NCI-H1436 treated with DMSO at 0.1 percent for 48 hours (cell line): Measurements from ENCODE around the gene NMNAT2.
"Not testable (repeated sequence)": the region's sequence is repeated elsewhere in the genome, so short reads cannot be mapped to it uniquely, and the experiment has no call there.

Experiments used
- DNase-seq: peaks from one replicate; lab custom pipeline; 2025; lab: John Stamatoyannopoulos, UW

The NMNAT2 gene

GRCh38 chr1:183259924-183260323 is 158.3 kb downstream of the NMNAT2 start:
- no peak for DNase-seq

DNA sequence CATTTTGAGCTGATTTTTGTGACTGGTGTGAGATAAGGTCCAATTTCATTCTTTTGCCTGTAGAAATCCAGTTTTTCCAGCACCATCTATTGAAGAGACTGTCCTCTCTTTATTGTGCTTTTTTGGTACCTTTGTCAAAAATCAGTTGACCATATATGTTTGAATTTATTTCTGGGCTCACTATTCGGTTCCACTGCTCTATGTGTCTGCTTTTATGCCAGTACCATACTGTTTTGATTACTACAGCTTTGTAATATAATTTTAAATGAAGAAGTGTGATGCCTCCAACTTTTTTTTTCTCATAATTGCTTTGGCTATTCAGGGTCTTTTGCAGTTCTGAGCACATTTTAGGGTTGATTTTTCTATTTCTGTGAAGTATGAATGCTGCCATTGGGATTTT is 163.1 kb downstream of the NMNAT2 start:
- DNase-seq, result no peak

DNA sequence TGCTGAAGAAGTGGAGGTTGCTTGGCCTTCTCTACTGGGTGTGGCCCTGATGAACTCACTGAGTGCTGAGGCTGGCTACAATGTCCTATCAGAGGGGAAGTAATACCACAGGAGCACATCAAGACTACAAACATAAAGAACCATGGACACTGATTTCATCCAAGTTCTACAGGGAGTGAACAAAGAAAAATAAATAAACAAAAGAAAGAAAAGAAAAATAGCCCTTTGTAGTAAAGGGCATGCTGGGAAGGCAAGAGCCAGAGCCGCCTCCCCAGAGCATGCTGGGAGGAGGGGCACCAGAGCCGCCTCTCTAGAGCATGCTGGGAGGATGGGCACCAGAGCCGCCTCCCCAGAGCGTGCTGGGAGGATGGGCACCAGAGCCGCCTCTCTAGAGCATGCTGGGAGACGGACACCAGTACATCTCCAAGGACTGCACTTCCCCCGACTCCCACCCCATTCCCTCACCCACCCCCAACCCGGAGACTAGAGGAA is 166.2 kb downstream of the NMNAT2 start:
- no peak for DNase-seq

- DNase-seq, result no peak
Measured at GRCh38 chr1:183251101-183251958, 166.8 kb downstream of the NMNAT2 start.

DNA sequence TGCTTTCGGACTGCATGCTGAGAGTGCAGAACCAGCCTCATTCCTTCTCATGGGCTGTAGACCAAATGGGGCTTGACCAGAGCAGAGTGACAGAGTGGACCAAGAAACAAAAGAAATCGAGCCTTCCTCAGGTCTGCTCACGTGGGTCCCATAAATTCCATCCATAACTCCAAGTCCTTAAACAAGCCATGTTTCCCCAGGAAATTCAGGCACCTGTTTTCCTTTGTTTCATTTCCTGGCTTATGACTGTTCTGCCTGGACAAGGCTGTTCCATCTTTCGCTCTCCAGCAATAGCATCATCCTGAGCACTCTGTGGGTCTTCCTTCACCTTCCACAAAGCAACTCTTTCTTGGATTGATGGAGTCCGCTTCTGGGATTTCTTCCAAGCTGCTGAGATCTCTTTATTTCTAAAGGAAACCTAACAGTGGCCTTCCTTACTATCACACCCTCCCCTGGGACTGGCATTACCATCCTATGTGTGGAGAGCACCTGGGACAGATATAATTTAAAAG is 168.2 kb downstream of the NMNAT2 start:
- no peak for DNase-seq

DNA sequence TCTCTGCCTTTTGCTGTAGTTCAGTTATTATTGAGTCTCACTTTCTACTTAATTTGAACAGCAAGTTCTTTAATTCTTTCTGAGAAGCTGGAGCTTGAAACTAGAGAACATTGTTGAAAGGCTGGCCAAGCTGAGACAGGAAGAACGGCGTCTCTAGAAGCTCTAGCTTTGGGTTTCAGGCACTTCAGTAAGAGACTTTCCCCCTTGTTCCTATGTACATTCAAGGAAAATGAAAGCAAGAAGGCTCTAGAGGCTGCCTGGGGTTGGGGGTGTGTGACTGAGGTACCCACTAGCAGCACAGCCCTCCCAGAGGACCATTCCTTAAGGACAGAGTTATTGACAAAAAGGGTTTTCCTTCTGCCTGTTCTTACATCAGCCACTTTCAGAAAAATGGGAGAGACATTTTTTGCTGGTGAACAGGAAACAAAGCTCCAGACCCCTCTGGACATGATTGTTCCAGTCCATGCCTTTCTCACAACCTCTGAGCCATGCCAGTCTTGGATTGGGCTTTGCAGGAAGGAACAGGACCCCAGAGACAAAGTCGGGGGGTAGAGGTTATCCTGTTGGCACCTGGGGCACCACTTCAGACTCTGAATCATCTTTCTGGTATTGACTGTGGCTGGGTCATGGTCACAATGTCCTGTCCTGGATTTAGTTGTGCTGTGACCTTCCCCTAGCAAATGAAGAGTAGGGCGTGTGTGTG is 169.0 kb downstream of the NMNAT2 start:
- no peak for DNase-seq

DNA sequence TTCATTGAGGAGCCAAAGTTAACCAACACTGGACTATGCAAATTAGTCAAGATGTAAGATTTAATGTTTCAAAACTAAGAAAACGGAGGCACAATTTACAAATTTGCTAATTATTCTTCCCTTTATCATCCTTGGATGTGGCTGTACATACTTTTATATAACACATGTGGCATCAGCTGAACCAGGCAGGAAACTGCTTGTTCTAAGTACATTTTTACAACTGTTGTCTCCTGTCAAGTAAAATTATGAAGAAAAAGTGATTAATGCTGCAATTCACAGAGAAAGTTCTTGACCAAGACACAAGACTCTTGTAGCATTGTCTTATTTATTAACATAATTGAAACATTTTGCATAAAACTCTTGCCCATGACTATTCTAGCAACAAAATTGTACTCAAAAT is 170.2 kb downstream of the NMNAT2 start:
- no peak for DNase-seq

- no peak for DNase-seq
Measured at GRCh38 chr1:183247484-183247883, 170.7 kb downstream of the NMNAT2 start.

- no peak for DNase-seq
Measured at GRCh38 chr1:183247066-183247465, 171.1 kb downstream of the NMNAT2 start.

- DNase-seq, result no peak
Measured at GRCh38 chr1:183246436-183246835, 171.7 kb downstream of the NMNAT2 start.

DNA sequence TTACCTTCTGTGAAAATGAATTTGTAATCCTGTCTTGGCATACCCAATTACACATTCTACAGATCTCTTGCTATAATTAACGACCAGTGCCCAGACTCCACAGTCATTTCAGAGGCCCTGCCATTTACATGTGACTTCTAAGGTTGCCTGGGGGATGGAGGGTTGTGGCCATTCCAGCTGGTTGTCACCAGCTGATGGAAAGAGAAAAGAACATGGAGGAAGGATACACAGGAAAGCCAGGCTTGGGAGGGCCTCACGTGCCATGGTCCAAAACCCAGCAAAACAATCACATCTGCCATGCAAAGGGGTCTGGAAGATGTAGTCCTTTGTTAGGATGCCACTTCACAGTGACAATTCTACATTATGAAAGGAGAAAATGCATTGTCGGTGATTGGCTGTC is 172.8 kb downstream of the NMNAT2 start:
- DNase-seq, result no peak

DNA sequence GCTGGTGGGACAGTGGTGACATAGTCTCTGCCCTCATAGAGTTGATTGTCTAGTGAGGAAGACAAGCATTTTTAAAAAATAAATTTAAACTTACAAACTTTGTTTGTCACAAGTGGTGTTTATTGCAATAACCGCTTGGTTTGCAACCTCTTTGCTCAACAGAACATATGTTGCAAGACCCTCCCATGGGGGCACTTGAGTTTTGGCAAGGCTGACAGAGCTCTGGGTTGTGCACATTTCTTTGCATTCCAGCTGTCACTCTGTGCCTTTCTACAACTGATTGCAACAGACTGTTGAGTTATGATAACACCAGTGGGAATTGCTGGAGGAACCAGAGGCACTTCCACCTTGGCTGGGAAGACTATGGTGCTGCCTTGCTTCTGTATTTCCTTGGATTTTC is 173.7 kb downstream of the NMNAT2 start:
- no peak for DNase-seq

GRCh38 chr1:183243161-183244050 is 174.8 kb downstream of the NMNAT2 start:
- no peak for DNase-seq

GRCh38 chr1:183242556-183242955 is 175.6 kb downstream of the NMNAT2 start:
- no peak for DNase-seq

DNA sequence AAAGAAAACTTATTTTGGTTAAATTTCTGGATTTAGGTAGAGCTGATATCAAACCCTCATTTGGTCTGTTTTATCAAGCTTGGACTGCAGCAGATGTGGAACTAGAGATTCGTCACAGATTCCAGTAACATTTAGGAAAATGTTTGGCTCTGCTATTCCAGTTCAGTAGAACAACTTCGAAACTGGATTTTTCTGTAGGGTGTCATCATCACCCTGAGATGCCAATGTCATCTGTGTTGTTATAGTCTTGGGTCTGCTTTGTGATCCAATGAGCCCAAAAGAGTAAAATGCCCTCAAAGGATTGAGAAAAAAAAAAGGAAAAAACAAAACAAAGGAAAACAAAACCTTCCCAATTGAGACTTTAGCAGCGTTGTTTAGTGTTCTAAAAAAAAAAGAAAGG is 176.7 kb downstream of the NMNAT2 start:
- no peak for DNase-seq

DNA sequence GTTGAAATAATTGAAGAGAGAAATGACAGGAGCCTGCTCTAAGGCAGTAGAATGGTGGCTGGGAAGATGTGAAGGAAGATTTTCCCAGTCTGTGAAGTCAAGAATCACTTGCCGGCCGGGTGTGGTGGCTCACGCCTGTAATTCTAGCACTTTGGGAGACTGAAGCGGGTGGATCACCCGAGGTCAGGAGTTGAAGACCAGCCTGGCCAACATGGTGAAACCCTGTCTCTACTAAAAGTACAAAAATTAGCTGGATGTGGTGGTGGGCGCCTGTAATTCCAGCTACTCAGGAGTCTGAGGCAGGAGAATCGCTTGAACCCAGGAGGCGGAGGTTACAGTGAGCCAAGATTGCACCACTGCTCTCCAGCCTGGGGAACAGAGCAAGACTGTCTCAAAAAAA is 177.3 kb downstream of the NMNAT2 start:
- not testable (repeated sequence) for DNase-seq

DNA sequence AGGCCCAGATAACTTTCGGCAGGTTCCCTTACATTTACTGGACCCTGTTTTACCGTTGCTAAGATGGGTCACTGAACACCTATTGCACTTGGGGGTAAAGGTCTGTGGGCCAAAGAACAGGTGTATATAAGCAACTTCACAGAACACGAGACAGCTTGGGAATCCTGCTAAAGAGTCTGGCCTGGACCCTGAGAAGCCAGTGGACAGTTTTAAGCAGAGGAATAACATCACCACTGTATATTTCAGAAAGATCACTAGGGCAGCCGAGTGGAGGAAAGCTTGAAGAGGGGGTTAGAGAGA is 177.7 kb downstream of the NMNAT2 start:
- DNase-seq, result no peak

DNA sequence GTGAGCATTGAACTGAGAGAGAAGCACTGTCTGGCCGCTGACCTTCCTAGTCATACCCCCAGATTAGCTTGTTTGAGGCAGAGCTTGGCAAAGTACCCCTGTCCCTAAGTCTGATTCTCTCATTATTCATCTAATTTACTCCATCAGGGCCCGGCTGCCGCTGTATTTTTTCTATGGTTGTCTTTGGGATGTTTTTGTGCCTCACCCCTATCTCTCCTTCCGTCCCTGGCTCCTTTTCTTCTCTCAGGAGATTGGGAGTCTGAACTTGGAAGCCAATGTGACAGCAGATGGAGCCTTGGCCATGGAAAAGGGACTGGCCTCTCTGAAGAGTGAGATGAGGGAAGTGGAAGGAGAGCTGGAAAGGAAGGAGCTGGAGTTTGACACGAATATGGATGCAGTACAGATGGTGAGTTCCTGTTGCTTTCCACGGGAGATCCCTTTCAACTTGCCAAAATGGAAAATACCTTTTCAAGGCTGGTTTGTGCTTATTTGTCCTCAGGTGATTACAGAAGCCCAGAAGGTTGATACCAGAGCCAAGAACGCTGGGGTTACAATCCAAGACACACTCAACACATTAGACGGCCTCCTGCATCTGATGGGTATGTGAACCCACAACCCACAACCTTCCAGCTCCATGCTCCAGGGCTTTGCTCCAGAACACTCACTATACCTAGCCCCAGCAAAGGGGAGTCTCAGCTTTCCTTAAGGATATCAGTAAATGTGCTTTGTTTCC is 178.2 kb downstream of the NMNAT2 start:
- DNase-seq, result no peak

- no peak for DNase-seq
Measured at GRCh38 chr1:183239220-183239742, 178.9 kb downstream of the NMNAT2 start.

- DNase-seq, result no peak
Measured at GRCh38 chr1:183238071-183238470, 180.1 kb downstream of the NMNAT2 start.

GRCh38 chr1:183237046-183237445 is 181.1 kb downstream of the NMNAT2 start:
- no peak for DNase-seq
